HG02763 (cell line): ENCODE results near the gene TMEM138.

Source experiments
- ATAC-seq: cut with Tn5 transposase; IDR thresholded peaks from one replicate; pipeline ENCODE4 v1.9.1; 2021; ENCODE audit warnings: mild to moderate bottlenecking, moderate library complexity; ENCODE audit not compliant: unreplicated experiment

TMEM138 gene

DNA sequence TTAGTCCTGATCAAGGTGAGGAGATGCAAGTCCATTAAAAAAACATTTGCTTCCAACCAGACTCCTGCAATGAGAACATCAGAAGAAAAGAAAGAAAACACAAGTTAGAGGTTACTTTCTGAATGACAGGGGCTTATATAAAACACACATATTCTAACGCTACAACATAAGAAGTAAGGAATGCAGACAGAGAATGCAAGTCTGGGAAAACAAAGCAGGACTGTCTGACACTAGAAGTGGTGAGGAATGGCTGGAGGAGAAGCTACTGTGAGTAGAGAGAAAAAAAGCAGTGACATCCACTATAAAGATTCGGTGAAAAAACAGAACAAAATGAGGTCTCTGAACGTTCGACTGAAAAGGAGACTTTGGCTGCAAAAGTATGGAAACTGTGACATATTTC, 42.5 kb downstream of the TMEM138 start:
- no peak for ATAC-seq

DNA sequence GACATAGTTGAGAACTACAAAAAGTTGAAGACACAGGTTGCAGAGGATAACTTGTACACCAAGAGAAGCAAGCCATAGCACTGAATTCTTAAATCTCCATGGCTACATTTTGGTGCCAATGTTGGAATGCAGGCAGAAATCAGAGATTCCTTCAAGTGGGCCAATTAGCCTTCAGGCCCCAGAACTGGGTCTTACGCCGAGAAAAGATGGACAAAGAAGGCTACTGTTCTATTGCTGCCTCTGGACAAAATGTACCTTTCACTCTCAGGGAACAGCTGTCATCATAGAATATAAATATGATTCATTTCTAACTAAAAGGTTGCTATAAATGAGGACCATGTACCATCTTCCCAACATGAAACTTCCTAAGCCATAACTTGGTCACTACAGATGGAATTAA, 43.9 kb downstream of the TMEM138 start:
- ATAC-seq: no peak

DNA sequence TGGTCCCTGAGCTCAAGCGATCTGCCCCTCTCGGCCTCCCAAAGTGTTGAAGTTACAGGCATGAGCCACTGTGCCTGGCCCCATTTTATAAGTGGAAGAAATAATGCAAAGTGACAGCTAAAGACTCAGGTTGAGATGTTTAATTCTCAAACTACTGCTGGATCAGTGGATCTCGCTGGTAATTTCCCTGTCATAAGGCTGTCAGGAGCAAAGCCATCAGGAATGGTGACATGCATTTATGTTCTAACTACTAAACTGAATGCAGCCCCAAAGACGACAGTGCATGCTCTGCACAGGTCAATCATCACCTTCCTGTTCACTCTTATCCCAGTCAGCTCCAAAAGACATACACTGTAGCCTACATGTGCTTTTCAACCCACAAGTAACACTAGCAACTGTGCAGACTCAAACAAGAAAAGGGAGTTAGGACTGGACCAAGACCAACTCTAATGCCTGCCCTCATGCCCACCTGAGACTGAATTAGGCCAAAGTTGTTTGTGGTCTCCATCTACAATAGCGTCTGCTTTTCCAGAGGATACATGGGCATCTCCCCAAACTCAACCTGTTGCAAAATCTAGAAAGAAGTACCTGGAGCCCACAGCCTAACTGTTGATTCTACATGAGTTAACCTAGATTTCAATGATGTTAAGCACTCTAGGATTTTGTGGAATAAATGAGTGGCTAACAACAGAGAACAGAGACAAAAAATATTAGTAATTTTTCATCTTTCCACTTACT, 45.0 kb downstream of the TMEM138 start:
- ATAC-seq: no peak

DNA sequence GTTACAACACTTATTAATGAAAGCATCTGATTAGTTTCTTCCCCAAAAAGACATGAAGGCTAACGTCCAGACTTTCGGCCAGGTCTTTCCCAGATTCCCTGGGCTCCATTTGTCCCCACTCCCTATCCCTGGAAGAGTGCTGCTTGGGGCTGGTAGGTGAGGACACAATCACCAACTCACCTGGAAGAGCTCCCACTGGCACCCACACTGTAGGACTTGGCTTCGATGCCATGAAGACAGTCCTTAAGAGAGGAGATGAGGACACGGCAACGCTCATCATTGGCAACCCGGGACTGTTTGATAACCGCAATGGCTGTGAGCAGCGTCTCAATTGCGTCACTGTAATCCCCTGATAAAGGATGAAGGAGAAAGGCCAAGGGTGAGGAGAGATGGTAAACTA, 49.4 kb downstream of the TMEM138 start:
- ATAC-seq: no peak

DNA sequence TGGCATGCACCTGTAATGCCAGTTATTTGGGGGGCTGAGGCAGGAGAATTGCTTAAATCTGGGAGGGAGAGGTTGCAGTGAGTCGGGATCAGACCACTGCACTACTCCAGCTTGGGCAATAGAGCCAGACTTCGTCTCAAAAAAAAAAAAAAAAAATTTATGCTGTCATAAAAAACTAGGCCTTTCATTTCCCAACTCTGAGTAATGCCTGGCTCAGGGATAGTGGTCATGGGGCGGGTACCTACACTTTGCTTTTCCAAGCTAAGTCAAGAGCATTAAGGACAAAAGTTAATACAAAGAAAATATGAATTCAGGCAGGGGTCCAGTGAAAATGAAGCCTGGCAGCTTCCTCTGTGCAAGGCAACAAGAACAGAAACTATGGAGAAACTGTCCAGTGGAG, 51.3 kb downstream of the TMEM138 start:
- ATAC-seq: no peak

DNA sequence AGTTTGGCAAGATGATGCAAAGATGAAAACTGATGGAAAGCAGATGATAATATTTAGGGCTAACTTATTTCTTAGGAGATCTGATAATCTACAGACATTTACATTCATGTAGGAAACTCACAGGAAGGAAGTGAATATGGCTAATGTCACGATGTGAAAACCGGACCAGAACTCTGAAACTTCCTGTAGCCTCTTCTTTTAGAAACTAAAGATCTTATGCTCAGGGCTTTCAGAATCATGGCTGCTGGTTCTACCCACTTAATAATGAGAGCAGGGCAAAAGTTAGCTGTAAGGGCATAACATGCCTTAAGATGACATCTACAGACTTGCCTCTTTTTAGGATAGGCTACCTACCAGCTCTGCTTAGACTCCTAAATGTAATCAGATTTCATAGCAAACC, 52.4 kb downstream of the TMEM138 start:
- ATAC-seq: no peak

DNA sequence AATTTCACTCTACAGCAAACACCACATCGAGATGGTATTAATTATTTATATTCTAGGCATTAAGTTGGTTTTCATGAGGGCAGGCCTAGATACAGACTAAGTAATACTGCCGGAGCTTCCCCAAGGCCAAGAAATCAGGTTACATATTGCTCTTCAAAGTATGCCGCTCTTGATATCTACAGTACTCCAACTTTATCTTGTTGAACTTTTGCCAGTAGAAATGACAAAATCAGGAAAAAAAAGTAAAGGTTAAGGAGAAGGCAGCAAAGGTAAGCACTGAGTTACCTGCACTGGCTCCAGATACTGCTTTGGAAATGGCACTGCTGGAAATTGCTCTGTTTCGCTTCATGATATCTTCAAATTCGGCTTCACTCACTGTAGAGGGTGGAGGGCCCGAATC, 53.2 kb downstream of the TMEM138 start:
- no peak for ATAC-seq

DNA sequence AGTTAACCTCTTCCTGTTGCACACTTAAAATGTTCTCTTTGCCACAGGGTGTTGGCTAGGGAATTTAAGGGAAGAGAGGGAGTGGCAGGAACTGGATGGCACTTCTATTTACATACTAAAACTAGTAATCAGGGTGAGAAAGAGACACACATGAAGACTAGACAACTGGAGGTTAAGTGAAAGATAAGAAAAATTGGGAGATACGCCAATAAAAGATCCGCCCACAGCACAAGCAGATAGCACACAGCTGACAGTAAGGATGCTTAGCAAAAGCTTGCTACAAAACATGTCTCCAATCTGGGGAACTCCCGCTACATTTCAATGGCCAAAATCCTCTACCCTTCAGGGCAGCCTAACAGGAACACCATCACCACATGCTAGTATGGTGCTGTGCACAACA, 54.8 kb downstream of the TMEM138 start:
- ATAC-seq: no peak

DNA sequence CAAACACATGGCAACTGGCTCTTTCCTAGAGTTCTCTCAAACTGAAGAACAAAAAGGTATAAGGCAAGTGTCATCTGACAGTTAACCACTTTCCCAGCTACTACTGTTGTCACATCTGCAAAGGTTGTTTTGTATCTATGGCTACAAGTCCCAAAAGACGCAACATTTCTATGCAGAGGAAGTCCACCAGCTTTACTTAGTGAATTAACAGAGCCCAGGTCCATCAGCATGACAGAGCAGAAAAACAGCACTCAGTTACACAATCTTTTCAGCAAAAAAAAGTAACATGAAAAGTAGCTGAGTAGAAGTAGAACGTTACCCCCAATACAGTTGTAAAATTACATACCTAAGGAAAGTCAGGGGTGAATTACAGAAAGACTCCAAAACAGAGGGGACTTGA, 55.5 kb downstream of the TMEM138 start:
- no peak for ATAC-seq

DNA sequence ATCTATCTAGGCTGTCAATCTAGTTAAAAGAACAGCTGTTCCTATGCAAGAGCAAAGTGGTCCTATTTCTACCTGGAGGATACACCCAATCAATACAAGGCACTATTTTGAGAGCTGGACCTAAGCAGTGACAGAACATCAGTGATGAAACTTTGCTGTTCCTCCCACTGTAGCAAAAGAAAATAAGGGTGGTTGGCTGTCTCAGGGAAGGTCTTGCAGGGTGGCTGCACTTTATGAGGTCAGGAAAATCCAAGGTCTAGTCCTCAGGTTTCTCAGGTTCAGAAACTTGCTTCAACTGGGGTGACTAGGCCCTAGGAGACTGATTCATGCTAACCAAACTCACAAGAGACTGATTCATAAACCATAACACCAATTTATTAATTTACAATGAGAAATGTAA, 56.0 kb downstream of the TMEM138 start:
- ATAC-seq: no peak
